Measurements from ENCODE around the gene VPS13D. TPM values are rescaled to one million over a fixed set of nuclear protein-coding genes. Genes with fewer than 3 reads are reported as not detected.

Gene VPS13D
- polyA plus RNA-seq, 3 donors = 3.6 to 20.2 (median 5.1) TPM

- Mint-ChIP-seq H3K27me3 (ENCODE audit: low read depth in 3 of 3) (no peaks in the 10 kb centered on the region), H3K4me1 (peaks cover 8% of the 10 kb centered on the region), H3K9me3 (no peaks in the 10 kb centered on the region), H3K4me3 (no peak overlapping the region), H3K36me3 (peaks cover 81 to 85% of the 10 kb centered on the region in 2 donors), H3K27ac (no peak overlapping the region)
- H3K27ac ChIP-seq (ENCODE audit: low read depth in 1 of 2, low read length in 2 of 2) = no peak overlapping the region
- H3K4me1 ChIP-seq (ENCODE audit: control insufficient read depth in 1 of 2, insufficient read depth in 2 of 2, low read length in 2 of 2) = peaks cover 5% of the 10 kb centered on the region in 2 donors
- no peaks in the 10 kb centered on the region for H3K79me2 ChIP-seq (ENCODE audit: insufficient read depth, low read length)
- TF ChIP-seq CTCF (IDR thresholded peaks at IDR 0.05) = no peak
- no CpG with 5 or more reads among the region's 1 CpG for WGBS (ENCODE audit: insufficient coverage)
- no peak overlapping the region for H3K4me3 ChIP-seq (replicated peaks in 1 of 3; ENCODE audit: low read depth in 2 of 3, low read length in 3 of 3)
- no peak overlapping the region for H3K4me2 ChIP-seq (replicated peaks; ENCODE audit: extremely low read depth, low read length, poor library complexity, severe bottlenecking)
- intact Hi-C loops (cut with micrococcal nuclease) = no loop called here
- no peaks in the 10 kb centered on the region for H3K9me3 ChIP-seq (replicated peaks in 1 of 2; ENCODE audit: control insufficient read depth in 1 of 2, insufficient read depth in 1 of 2, low read length in 2 of 2)
- no peak overlapping the region for H2AFZ ChIP-seq (ENCODE audit: insufficient read depth, low read depth, low read length, poor library complexity, severe bottlenecking)
- no peak overlapping the region for H3K9ac ChIP-seq (ENCODE audit: insufficient read depth, low read length, poor library complexity, severe bottlenecking)
- no peaks in the 10 kb centered on the region for H4K20me1 ChIP-seq (ENCODE audit: insufficient read depth, low read length)
- no peak for DNase-seq
- peaks cover 55 to 84% of the 10 kb centered on the region in 2 donors for H3K36me3 ChIP-seq (replicated peaks in 1 of 2; ENCODE audit: control insufficient read depth in 1 of 2, insufficient read depth in 2 of 2, low read length in 2 of 2)
- no peaks in the 10 kb centered on the region for H3K27me3 ChIP-seq (ENCODE audit: control insufficient read depth in 2 of 2, insufficient read depth in 2 of 2, low read length in 2 of 2)
Measured at GRCh38 chr1:12338823-12339222, 109.0 kb downstream of the VPS13D start.

- Histone ChIP-seq H2AFZ (ENCODE audit: insufficient read depth, low read depth, low read length, poor library complexity, severe bottlenecking) (no peak overlapping the region), H3K4me2 (replicated peaks; ENCODE audit: extremely low read depth, low read length, poor library complexity, severe bottlenecking) (no peak overlapping the region), H3K9ac (ENCODE audit: insufficient read depth, low read length, poor library complexity, severe bottlenecking) (no peak overlapping the region), H3K9me3 (replicated peaks in 1 of 2; ENCODE audit: control insufficient read depth in 1 of 2, insufficient read depth in 1 of 2, low read length in 2 of 2) (no peaks in the 10 kb centered on the region), H3K27me3 (ENCODE audit: control insufficient read depth in 2 of 2, insufficient read depth in 2 of 2, low read length in 2 of 2) (no peaks in the 10 kb centered on the region), H3K4me3 (replicated peaks in 1 of 3; ENCODE audit: low read depth in 2 of 3, low read length in 3 of 3) (no peak overlapping the region), H3K36me3 (replicated peaks in 1 of 2; ENCODE audit: control insufficient read depth in 1 of 2, insufficient read depth in 2 of 2, low read length in 2 of 2) (peaks cover 50 to 79% of the 10 kb centered on the region in 2 donors), H3K4me1 (ENCODE audit: control insufficient read depth in 1 of 2, insufficient read depth in 2 of 2, low read length in 2 of 2) (peaks cover 11% of the 10 kb centered on the region in 2 donors), H3K79me2 (ENCODE audit: insufficient read depth, low read length) (no peaks in the 10 kb centered on the region), H4K20me1 (ENCODE audit: insufficient read depth, low read length) (no peaks in the 10 kb centered on the region), H3K27ac (ENCODE audit: low read depth in 1 of 2, low read length in 2 of 2) (no peak overlapping the region)
- no peaks in the 10 kb centered on the region for H3K27me3 Mint-ChIP-seq (ENCODE audit: low read depth in 3 of 3)
- H3K9me3 Mint-ChIP-seq = no peaks in the 10 kb centered on the region
- intact Hi-C loops (cut with micrococcal nuclease) = no loop called here
- TF ChIP-seq CTCF (IDR thresholded peaks at IDR 0.05) = no peak
- H3K36me3 Mint-ChIP-seq = peaks cover 75 to 79% of the 10 kb centered on the region in 2 donors
- no peak overlapping the region for H3K4me3 Mint-ChIP-seq
- H3K4me1 Mint-ChIP-seq = peaks cover 14% of the 10 kb centered on the region
- no peak for DNase-seq
- 93% methylated on average over 2 of the region's 3 CpGs for WGBS (ENCODE audit: insufficient coverage)
- H3K27ac Mint-ChIP-seq = no peak overlapping the region
Measured at GRCh38 chr1:12339396-12339795, 109.6 kb downstream of the VPS13D start.

Measured in CD14-positive monocyte (primary cell).